ENCODE measurements around the gene CHPF.

CHPF gene

GRCh38 chr2:219532378-219532649 is 11.3 kb downstream of the CHPF start:
- no peak for TF ChIP-seq EZH2phosphoT487 (conservative IDR thresholded peaks at IDR 0.05; ENCODE audit: low read length)
- TF ChIP-seq, protein P1, sequence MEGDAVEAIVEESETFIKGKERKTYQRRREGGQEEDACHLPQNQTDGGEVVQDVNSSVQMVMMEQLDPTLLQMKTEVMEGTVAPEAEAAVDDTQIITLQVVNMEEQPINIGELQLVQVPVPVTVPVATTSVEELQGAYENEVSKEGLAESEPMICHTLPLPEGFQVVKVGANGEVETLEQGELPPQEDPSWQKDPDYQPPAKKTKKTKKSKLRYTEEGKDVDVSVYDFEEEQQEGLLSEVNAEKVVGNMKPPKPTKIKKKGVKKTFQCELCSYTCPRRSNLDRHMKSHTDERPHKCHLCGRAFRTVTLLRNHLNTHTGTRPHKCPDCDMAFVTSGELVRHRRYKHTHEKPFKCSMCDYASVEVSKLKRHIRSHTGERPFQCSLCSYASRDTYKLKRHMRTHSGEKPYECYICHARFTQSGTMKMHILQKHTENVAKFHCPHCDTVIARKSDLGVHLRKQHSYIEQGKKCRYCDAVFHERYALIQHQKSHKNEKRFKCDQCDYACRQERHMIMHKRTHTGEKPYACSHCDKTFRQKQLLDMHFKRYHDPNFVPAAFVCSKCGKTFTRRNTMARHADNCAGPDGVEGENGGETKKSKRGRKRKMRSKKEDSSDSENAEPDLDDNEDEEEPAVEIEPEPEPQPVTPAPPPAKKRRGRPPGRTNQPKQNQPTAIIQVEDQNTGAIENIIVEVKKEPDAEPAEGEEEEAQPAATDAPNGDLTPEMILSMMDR (IDR thresholded peaks at IDR 0.05; ENCODE audit: insufficient read depth, low read length, poor library complexity, severe bottlenecking), result no peak
- Histone ChIP-seq H3F3A (ENCODE audit: insufficient read depth) (no peaks in the 10 kb centered on the region), H3K4me3 (ENCODE audit: insufficient read depth, low read length, poor library complexity, severe bottlenecking) (no peak overlapping the region), H4K20me1 (ENCODE audit: low read depth, low read length) (no peaks in the 10 kb centered on the region), H3K36me3 (ENCODE audit: low read length) (no peaks in the 10 kb centered on the region), H3K9ac (ENCODE audit: low read length) (no peak overlapping the region), H3K79me2 (ENCODE audit: insufficient read depth, low read length) (no peaks in the 10 kb centered on the region), H2AFZ (ENCODE audit: low read depth, low read length, severe bottlenecking) (no peak overlapping the region), H3K27ac (ENCODE audit: low read depth, low read length) (no peak overlapping the region), H3K9me3 (ENCODE audit: insufficient read depth, low read length) (no peaks in the 10 kb centered on the region), H3K9me2 (replicated peaks; ENCODE audit: insufficient read depth, low read length) (no peaks in the 10 kb centered on the region), H3K27me3 (ENCODE audit: low read length) (no peaks in the 10 kb centered on the region), H3K4me2 (ENCODE audit: low read depth, low read length, poor library complexity, severe bottlenecking) (no peak overlapping the region)

DNA sequence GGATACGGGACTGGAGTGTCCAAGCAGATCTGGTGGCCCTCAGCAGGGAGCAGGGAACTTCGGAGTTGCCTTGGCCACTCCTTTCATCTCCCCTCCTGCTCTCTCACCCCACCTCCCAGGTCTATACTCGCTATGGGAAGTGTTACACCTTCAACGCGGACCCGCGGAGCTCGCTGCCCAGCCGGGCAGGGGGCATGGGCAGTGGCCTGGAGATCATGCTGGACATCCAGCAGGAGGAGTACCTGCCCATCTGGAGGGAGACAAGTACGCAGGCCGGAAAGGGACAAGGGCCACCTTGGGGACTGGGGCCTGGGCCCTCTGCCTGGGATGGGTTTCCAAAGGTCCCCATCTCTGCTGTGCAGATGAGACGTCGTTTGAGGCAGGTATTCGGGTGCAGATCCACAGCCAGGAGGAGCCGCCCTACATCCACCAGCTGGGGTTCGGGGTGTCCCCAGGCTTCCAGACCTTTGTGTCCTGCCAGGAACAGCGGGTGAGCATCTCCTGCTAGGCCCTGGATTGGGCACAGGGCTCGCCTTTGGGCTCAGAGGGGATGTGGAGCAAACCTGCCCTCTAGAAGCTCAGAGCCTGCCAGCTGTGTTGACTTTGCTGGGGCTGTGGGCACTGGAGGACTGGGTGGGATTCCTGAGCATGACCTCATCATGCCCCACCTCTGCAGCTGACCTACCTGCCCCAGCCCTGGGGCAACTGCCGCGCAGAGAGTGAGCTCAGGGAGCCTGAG is 11.8 kb downstream of the CHPF start:
- Histone ChIP-seq H3K9me2 (replicated peaks; ENCODE audit: insufficient read depth, low read length) (no peaks in the 10 kb centered on the region), H2AFZ (ENCODE audit: low read depth, low read length, severe bottlenecking) (no peak overlapping the region), H3K9ac (ENCODE audit: low read length) (no peak overlapping the region), H3K36me3 (ENCODE audit: low read length) (no peaks in the 10 kb centered on the region), H3K4me2 (ENCODE audit: low read depth, low read length, poor library complexity, severe bottlenecking) (no peak overlapping the region), H3K4me3 (ENCODE audit: insufficient read depth, low read length, poor library complexity, severe bottlenecking) (no peak overlapping the region), H3K9me3 (ENCODE audit: insufficient read depth, low read length) (no peaks in the 10 kb centered on the region), H3K27me3 (ENCODE audit: low read length) (no peaks in the 10 kb centered on the region), H4K20me1 (ENCODE audit: low read depth, low read length) (no peaks in the 10 kb centered on the region), H3K79me2 (ENCODE audit: insufficient read depth, low read length) (no peaks in the 10 kb centered on the region), H3F3A (ENCODE audit: insufficient read depth) (no peaks in the 10 kb centered on the region), H3K27ac (ENCODE audit: low read depth, low read length) (no peak overlapping the region)
- TF ChIP-seq, protein P1 (IDR thresholded peaks at IDR 0.05; ENCODE audit: insufficient read depth, low read length, poor library complexity, severe bottlenecking), result no peak
- TF ChIP-seq EZH2phosphoT487 (conservative IDR thresholded peaks at IDR 0.05; ENCODE audit: low read length), result no peak

- no peak overlapping the region for H3K9ac ChIP-seq (ENCODE audit: low read length)
Measured at GRCh38 chr2:219530048-219530963, 13.3 kb downstream of the CHPF start.

More at GRCh38 chr2:219530048-219530963, 13.3 kb downstream of the CHPF start:
- Histone ChIP-seq H3K4me3 (ENCODE audit: insufficient read depth, low read length, poor library complexity, severe bottlenecking) (no peak overlapping the region), H3K79me2 (ENCODE audit: insufficient read depth, low read length) (no peaks in the 10 kb centered on the region), H3K9me3 (ENCODE audit: insufficient read depth, low read length) (no peaks in the 10 kb centered on the region), H2AFZ (ENCODE audit: low read depth, low read length, severe bottlenecking) (no peak overlapping the region), H3K9me2 (replicated peaks; ENCODE audit: insufficient read depth, low read length) (no peaks in the 10 kb centered on the region), H3K27ac (ENCODE audit: low read depth, low read length) (no peak overlapping the region), H3K36me3 (ENCODE audit: low read length) (no peaks in the 10 kb centered on the region), H3K27me3 (ENCODE audit: low read length) (no peaks in the 10 kb centered on the region), H3F3A (ENCODE audit: insufficient read depth) (no peaks in the 10 kb centered on the region), H4K20me1 (ENCODE audit: low read depth, low read length) (no peaks in the 10 kb centered on the region), H3K4me2 (ENCODE audit: low read depth, low read length, poor library complexity, severe bottlenecking) (no peak overlapping the region)
- TF ChIP-seq EZH2phosphoT487 (conservative IDR thresholded peaks at IDR 0.05; ENCODE audit: low read length), result no peak
- TF ChIP-seq, protein P1 (IDR thresholded peaks at IDR 0.05; ENCODE audit: insufficient read depth, low read length, poor library complexity, severe bottlenecking), result peak; percentile 77

Data from SU-DHL-6 (cell line).